ENCODE measurements around the gene LPA.

The LPA gene

GRCh38 chr6:160489091-160489490, 175.0 kb downstream of the LPA start:
- TF ChIP-seq, protein P1, sequence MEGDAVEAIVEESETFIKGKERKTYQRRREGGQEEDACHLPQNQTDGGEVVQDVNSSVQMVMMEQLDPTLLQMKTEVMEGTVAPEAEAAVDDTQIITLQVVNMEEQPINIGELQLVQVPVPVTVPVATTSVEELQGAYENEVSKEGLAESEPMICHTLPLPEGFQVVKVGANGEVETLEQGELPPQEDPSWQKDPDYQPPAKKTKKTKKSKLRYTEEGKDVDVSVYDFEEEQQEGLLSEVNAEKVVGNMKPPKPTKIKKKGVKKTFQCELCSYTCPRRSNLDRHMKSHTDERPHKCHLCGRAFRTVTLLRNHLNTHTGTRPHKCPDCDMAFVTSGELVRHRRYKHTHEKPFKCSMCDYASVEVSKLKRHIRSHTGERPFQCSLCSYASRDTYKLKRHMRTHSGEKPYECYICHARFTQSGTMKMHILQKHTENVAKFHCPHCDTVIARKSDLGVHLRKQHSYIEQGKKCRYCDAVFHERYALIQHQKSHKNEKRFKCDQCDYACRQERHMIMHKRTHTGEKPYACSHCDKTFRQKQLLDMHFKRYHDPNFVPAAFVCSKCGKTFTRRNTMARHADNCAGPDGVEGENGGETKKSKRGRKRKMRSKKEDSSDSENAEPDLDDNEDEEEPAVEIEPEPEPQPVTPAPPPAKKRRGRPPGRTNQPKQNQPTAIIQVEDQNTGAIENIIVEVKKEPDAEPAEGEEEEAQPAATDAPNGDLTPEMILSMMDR (IDR thresholded peaks at IDR 0.05; ENCODE audit: insufficient read depth, low read depth, low read length, missing control alignments), result no peak
- no peak overlapping the region for H3K4me3 ChIP-seq (ENCODE audit: low read length)
- no peak for DNase-seq (ENCODE audit: low read depth)

DNA sequence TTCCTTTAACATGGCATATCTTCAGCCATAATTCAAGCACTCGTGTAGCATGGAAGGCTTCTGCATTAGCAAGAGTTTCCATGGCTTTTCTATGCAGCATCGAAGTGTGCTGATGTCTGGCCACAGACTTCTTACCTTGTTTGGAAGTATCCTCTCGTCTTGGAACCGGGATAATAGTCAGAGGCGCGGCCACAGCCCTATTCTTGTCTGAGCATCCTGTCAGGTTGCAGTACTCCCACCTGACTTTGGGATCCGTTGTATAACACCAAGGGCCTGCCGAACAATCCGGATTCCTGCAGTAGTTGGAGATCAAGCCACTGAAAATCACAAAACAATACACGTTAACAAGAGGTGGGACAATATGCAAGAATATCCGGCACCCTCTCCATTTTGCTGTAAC, 177.0 kb downstream of the LPA start:
- no peak for DNase-seq (ENCODE audit: low read depth)
- H3K4me3 ChIP-seq (ENCODE audit: low read length), result no peak overlapping the region
- TF ChIP-seq, protein P1 (IDR thresholded peaks at IDR 0.05; ENCODE audit: insufficient read depth, low read depth, low read length, missing control alignments), result no peak

Measured in epithelial cell of esophagus (primary cell).